GM23248 (cell line): ENCODE measurements around the gene CYB5RL.

Source experiments
- EZH2 ChIP-seq: fragments of 200-600 bp; sonication (generic); IDR thresholded peaks from 2 replicates; pipeline ENCODE4 v1.6.1; 2018; ENCODE audit warnings: antibody characterized with exemption, mild to moderate bottlenecking; ENCODE audit not compliant: insufficient read depth, poor library complexity, severe bottlenecking
- EZH2phosphoT487 ChIP-seq: fragments of 200-600 bp; sonication (generic); IDR thresholded peaks from 2 replicates; pipeline ENCODE4 v1.6.1; 2018; ENCODE audit warnings: antibody characterized with exemption, moderate library complexity, mild to moderate bottlenecking, low read depth; ENCODE audit not compliant: insufficient read depth

DNA sequence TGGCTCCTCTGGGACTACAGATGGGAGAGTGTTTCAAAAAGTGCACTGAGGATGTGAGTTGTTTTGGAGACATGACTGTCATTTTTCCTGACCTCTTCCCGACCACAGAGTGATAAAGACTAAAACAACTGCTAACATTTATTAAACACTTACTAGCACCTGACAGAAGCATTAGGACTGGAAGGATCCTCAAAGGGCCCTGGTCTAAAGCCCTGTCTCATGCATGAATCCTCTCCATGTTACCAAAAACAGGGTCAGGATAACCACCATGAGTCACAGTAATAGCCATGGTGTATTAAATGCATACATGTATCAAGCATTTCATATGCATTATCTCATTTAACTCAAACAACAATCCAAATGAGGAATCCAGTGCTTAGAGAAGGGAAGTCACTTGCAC, 11.5 kb downstream of the CYB5RL start:
- TF ChIP-seq EZH2phosphoT487 (no peak), EZH2 (no peak)
